ENCODE results near the gene KRTAP6-1.

DNA sequence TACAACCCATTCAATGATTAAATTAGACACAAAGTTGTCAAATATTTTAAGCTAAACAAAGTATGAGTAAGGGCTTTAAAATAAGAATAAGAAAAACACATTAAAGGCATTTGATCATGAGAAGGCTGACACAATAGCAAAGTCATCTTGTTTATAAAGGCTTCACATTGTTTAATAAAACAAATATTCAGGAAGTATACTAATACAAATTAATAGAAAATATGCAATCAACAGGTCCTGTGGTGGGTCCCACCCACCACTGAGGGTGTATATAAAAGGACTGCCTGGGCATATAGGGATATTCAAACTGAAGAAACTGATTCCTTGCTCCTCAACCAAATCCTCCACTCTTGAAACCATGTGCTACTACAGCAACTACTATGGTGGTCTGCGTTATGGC, 21.2 kb upstream of the KRTAP6-1 start, which contains the start of gene KRTAP20-2:
- TF ChIP-seq TCF12 (IDR thresholded peaks at IDR 0.05; ENCODE audit: low read depth) (no peak), TEAD4 (IDR thresholded peaks at IDR 0.05) (no peak)
- TF ChIP-seq, protein P1, sequence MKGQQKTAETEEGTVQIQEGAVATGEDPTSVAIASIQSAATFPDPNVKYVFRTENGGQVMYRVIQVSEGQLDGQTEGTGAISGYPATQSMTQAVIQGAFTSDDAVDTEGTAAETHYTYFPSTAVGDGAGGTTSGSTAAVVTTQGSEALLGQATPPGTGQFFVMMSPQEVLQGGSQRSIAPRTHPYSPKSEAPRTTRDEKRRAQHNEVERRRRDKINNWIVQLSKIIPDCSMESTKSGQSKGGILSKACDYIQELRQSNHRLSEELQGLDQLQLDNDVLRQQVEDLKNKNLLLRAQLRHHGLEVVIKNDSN (IDR thresholded peaks at IDR 0.05): no peak
